PC-9 (cell line): ENCODE results near the gene CFAP61.

Source experiments
- EZH2 ChIP-seq: fragments of 200-600 bp; sonication (generic); IDR thresholded peaks from 2 replicates; pipeline ENCODE4 v1.8.0; 2017; ENCODE audit warnings: antibody characterized with exemption, low read depth
- TF ChIP-seq, protein P1 (sequence below): fragments of 200-600 bp; sonication (generic); conservative IDR thresholded peaks from 2 replicates; pipeline ENCODE4 v1.6.1; 2017; ENCODE audit warnings: mixed run types, antibody characterized with exemption, mild to moderate bottlenecking, moderate library complexity

DNA sequence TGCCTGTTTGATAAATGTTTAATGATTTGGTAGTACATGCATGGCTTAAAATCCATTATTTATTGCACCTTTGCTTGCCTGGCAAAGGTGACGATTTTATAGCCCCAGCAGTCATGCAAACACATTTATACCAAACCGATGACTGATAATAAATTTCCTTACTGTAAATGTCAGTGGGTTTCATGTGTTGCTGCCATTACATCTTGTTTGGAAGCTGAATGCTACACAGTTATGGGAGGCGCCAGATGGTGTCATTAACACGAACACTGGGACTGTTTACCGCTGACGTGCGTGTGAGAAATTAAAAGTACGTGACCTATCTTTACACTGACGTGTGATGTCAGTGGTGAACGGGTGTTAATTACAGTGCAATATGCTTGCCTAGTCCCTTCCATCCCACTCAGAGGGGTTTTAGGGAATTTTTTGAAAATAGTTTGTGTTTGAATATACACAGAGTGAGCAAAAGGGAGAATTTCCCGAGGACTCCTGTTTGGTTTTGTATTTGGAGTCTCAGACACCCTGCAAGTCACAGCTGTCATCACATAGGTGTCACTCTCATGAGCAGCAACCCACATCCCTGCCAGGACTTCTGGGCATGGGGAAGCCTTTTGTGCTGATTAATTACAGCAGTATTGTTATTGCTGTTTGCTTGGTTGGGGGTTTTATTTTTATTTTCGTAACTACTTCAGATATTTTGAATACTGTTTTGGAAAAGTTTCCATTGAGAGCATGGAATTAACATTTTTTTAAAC, 163.8 kb downstream of the CFAP61 start:
- TF ChIP-seq, protein P1, sequence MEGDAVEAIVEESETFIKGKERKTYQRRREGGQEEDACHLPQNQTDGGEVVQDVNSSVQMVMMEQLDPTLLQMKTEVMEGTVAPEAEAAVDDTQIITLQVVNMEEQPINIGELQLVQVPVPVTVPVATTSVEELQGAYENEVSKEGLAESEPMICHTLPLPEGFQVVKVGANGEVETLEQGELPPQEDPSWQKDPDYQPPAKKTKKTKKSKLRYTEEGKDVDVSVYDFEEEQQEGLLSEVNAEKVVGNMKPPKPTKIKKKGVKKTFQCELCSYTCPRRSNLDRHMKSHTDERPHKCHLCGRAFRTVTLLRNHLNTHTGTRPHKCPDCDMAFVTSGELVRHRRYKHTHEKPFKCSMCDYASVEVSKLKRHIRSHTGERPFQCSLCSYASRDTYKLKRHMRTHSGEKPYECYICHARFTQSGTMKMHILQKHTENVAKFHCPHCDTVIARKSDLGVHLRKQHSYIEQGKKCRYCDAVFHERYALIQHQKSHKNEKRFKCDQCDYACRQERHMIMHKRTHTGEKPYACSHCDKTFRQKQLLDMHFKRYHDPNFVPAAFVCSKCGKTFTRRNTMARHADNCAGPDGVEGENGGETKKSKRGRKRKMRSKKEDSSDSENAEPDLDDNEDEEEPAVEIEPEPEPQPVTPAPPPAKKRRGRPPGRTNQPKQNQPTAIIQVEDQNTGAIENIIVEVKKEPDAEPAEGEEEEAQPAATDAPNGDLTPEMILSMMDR = no peak
- TF ChIP-seq EZH2 = no peak
